HG03432 (cell line): ENCODE data around the gene CES3.
"Not testable (repeated sequence)": the region's sequence is repeated elsewhere in the genome, so short reads cannot be mapped to it uniquely, and the experiment has no call there.

Experiments
- ATAC-seq: cut with Tn5 transposase; IDR thresholded peaks from one replicate; pipeline ENCODE4 v1.9.1; 2021; ENCODE audit warnings: mild to moderate bottlenecking, moderate library complexity; ENCODE audit not compliant: unreplicated experiment

CES3 gene

DNA sequence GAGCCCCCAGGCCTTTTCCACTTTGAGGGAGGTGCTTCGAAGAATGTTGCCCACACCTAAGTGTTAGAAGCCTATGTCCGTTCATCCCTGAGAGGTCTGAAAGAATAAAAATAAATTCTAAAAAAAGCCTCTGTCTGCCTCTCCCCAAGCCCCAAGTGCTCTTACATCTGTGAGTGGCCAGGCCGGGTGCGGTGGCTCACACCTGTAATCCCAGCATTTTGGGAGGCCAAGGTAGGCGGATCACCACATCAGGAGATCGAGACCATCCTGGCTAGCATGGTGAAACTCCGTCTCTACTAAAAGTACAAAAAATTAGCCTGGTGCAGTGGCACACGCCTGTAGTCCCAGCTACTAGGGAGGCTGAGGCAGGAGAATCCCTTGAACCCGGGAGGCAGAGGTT is 16.1 kb upstream of the CES3 start:
- ATAC-seq: not testable (repeated sequence)

DNA sequence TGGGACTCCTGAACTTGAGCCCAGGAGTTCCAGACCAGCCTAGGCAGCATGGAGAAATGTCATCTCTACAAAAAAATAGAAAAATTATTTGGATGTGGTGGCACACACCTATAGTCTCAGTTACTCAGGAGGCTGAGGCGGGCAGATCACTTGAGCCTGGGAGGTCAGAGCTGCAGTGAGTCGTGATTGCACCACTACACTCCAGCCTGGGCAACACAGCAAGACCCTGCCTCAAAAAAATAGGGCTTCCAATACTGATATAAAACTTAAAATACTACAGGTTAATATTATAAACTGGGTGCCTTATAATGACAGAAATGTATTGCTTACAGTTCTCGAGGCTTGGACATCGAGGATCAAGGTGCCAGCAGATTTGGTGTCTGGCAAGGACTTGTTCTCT is 15.1 kb upstream of the CES3 start:
- ATAC-seq: no peak

- no peak for ATAC-seq
Measured at GRCh38 chr16:66946541-66946940, 14.5 kb upstream of the CES3 start.

DNA sequence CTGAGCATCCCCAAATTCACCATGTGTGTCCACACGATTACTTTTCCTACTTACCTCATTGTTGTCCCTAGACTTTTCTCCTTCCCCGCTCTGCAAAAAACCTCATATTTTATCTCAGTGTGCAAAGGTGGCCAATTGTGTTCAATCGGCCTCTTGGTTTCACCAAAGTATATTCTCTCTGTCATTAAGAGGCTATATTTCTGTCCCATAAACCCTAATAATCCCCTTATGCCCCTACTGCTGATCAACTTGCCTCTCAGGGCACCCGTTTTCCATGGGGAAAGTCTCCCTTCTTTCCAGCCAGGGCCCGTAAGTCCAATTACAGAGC is 14.1 kb upstream of the CES3 start:
- no peak for ATAC-seq

GRCh38 chr16:66947302-66948065 is 13.6 kb upstream of the CES3 start:
- peak; percentile 63 for ATAC-seq

DNA sequence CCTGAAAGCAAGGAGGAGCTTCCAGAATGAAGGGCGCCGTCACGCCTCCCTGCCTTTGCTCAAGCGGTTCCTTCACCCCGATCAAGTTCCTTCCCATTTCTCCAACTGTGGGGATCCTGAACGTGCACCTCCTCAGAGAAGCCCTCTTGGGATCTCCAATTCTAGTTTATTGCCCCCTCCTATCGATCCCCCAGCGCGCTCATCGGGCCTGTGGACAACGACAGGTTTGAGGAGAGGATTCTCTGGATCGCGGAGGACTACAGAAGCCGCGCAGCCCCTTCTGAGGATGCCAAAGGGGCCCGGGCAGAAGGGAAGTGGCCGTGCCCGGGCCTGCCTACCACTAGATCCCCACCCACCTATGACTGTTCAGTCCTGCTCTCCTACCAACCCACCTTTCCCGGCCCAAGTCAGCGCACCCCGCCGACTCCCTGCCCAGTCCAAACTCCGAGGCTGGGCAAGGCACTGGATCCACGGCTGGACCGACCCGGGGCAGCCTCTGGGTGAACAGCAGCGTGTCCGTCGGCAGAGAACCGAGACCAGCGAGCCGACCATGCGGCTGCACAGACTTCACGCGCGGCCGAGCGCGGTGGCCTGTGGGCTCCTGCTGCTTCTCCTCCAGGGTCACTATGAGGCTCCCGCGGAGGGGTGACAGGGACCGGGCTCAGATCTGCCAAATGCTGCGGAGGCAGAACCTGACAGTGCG is 12.8 kb upstream of the CES3 start:
- ATAC-seq: peak; percentile 11

- no peak for ATAC-seq
Measured at GRCh38 chr16:66948837-66949225, 12.2 kb upstream of the CES3 start.

DNA sequence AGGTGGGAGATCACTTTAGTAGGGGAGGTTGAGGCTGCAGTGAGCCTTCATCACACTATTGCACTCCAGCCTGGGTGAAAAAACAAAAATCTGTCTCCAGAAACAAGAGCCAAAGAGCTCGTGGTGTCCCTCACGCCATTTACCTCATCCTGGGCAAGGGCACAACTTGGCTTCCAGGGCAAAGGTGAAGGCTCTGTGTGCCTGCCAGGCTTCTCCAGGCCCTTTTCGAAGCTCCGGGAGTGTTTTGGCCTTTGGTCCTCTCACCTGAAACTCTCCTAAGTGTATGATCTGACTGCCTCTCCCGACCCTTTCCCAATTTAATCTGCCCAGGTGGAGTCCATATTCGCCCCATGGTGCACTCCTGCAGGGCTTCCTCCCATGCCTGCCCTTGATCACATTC is 11.6 kb upstream of the CES3 start:
- no peak for ATAC-seq

- no peak for ATAC-seq
Measured at GRCh38 chr16:66950437-66950836, 10.6 kb upstream of the CES3 start.

- no peak for ATAC-seq
Measured at GRCh38 chr16:66950971-66951790, 9.9 kb upstream of the CES3 start.

- ATAC-seq: no peak
Measured at GRCh38 chr16:66952430-66953110, 8.5 kb upstream of the CES3 start.

DNA sequence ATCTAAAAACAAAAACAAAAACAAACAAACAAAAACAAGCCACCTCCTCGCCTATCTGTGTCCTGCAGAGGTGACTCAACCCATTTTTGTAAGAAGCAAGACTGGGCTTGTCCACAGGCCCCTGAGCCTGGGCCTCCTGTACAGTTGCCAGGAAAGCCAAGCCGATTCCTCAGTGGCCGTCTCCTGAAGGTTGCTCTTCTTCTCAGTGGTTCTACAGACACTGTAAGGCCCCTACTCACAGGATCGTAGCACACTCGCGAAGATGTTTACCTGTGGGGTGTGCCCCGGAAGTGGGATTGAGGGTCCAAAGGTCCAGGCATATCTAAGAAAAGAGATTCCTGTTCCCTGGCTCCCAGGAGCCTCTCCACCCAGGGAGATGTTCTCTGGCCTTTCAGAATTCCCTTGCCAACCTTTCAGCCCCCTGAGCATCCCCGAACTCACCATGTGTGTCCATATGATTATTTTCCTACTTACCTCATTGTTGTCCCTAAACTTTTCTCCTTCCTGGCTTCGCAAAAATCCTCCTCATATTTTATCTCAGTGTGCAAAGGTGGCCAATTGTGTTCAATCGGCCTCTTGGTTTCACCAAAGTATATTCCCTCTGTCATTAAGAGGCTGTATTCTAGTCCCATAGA is 7.5 kb upstream of the CES3 start:
- no peak for ATAC-seq

GRCh38 chr16:66954097-66954659 is 6.9 kb upstream of the CES3 start:
- ATAC-seq: no peak

GRCh38 chr16:66955363-66956153 is 5.5 kb upstream of the CES3 start:
- not testable (repeated sequence) for ATAC-seq

DNA sequence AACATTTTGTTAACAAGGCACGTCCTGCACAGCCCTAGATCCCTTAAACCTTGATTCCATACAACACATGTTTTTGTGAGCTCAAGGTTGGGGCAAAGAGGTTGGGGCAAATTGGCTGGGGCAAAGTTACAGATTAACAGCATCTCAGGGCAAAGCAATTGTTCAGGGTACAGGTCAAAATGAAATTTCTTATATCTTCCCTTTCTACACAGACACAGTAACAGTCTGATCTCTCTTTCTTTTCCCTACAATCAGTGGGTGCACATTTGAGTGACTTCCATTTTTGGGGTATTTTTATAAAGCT is 5.0 kb upstream of the CES3 start:
- ATAC-seq: not testable (repeated sequence)

DNA sequence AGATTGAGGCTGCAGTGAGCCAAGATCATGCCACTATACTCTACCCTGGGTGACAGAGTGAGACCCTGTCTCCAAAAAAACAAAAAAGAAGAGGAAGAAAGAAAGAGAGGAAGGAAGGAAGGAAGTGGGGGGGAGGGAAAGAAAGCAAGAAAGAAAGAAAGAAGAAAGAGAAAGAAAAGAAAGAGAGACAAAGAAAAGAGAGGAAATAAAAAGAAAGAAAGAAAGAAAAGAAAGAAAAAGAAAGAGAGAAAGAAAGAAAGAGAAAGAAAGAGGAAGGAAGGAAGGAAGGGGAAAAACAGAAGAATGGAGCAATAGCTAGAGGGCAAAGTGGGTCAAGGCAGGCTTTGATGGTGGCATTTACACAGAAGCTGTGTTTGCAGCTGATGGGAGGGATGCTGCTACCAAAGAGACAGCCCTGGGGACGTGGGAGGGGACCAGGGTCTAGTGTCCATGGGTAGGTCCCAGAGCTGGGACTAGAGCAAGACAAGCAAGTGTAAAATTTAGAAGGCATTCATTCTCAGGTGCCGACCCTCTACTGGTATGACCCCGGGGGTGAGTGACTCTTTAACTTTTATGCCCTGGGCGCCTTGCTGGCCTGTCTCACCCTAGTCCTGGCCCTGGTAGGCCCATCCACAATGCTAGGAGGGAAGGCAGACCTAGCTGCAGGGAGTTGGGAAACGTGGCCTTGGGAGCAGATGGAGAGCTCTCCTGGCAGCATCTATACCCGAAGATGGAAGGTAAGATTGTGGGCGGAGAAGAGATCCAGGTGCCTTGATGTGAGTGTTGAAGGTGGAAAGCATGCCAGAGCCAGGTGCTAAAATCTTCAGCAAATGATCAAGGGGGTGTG is 2.0 kb upstream of the CES3 start:
- no peak for ATAC-seq

DNA sequence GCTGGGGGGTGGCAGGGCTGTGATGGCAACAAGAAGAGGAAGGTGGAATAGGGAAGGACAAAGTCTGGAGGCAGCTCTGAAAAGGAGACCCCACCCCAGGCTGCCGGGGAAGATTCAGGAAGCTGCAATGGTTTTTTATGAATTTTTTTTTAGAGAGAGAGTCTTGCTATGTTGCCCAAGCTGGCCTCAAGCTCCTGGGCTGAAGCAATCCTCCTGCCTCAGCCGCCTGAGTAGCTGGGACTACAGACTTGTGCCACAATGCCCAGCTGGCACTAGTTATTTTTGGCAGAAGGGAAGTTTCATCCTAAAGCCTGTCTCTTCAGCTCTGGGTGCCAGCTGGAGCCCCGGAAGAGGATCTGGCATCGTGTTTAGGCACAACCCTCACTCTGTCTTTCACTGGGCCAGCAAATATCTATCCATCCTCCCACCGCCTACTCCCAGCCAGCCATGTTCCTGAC is 1.3 kb upstream of the CES3 start:
- ATAC-seq: no peak

- no peak for ATAC-seq
Measured at GRCh38 chr16:66960270-66960669, 796 bp upstream of the CES3 start.

- ATAC-seq: no peak
Measured at GRCh38 chr16:66961914-66962313, 848 bp downstream of the CES3 start.
